Measurements from ENCODE around the gene PRSS57. TPM values are rescaled to one million over a fixed set of nuclear protein-coding genes. Genes with fewer than 3 reads are reported as not detected.

PRSS57 gene
- total RNA-seq, 6 experiments from 2014 or later: 0.20 TPM; not detected in 5

DNA sequence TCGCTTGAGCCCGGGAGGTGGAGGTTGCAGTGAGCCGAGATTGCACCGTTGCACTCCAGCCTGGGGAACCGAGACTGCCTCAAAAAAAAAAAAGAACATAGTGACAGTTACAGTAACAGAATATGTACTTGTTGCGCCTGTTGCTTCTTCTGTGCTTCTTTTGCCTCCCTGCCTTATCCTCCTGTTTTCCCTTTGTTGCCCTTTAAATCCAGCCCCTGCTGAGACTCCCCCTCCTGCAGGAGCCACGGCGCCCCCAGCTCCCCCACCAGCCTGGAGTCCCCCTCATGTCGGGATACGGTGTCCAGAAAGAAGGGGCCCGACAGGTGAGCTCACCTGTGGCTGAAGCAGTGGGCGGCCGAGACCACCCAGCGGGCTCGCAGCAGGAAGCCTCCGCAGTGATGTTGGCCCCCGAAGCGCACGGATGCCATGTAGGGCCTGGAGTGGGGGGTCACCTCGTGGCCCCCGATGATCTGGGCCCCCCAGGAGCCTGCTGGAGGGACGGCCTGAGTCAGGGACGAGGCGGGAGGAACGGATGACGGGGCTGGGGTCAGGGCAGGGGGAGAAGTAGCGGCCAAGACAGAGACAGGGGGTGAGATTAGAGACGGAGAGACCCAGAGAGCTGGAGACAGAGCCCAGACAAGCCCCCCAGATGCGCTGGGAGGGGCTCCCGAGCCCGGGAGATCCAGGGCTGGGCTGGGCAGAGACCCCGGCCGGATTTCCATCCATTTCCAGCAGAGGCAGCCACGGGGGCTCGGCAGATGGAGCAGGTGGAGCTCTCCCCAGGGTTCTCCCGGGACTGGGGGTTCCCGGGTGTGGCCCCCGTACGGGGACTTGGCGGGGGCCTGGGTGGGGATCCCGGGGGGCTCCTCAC, 536 bp downstream of the PRSS57 start:
- ATAC-seq (no peak), DNase-seq (no peak)
- WGBS (ENCODE audit: insufficient coverage, low coverage, low lambda C conversion rate, missing lambda C conversion rate): 22% methylated on average over 17 of the region's 41 CpGs
- H3K9me3 ChIP-seq: no peaks in the 10 kb centered on the region
- no peak overlapping the region for H3K4me3 ChIP-seq
- no peaks in the 10 kb centered on the region for H3K4me1 ChIP-seq
- intact Hi-C loops (cut with DNase I): no loop called here
- TF ChIP-seq POLR2A (IDR thresholded peaks at IDR 0.05) (no peak), CTCF (IDR thresholded peaks at IDR 0.05) (no peak)
- H3K27ac ChIP-seq: no peak overlapping the region
- H3K27me3 ChIP-seq: no peaks in the 10 kb centered on the region
- no peaks in the 10 kb centered on the region for H3K36me3 ChIP-seq

- no peak overlapping the region for H3K27ac ChIP-seq
- intact Hi-C loops (cut with DNase I): no loop called here
- H3K36me3 ChIP-seq: no peaks in the 10 kb centered on the region
- no peak for DNase-seq
- H3K9me3 ChIP-seq: no peaks in the 10 kb centered on the region
- H3K4me1 ChIP-seq: no peaks in the 10 kb centered on the region
- 69% methylated on average over 10 of the region's 18 CpGs for WGBS (ENCODE audit: insufficient coverage, low coverage, low lambda C conversion rate, missing lambda C conversion rate)
- TF ChIP-seq CTCF (IDR thresholded peaks at IDR 0.05): no peak
- no peak for TF ChIP-seq POLR2A (IDR thresholded peaks at IDR 0.05)
- no peaks in the 10 kb centered on the region for H3K27me3 ChIP-seq
- H3K4me3 ChIP-seq: no peak overlapping the region
- ATAC-seq: peak in 3 of 4 donors; percentile 44 to 69 (median 46)
Measured at GRCh38 chr19:690203-690602, 5.0 kb downstream of the PRSS57 start.

GRCh38 chr19:688992-689391, 6.3 kb downstream of the PRSS57 start:
- H3K27ac ChIP-seq: no peak overlapping the region
- no peaks in the 10 kb centered on the region for H3K36me3 ChIP-seq
- no peaks in the 10 kb centered on the region for H3K27me3 ChIP-seq
- TF ChIP-seq CTCF (IDR thresholded peaks at IDR 0.05) (no peak), POLR2A (IDR thresholded peaks at IDR 0.05) (no peak)
- 89% methylated on average over 16 of the region's 17 CpGs for WGBS (ENCODE audit: insufficient coverage, low coverage, low lambda C conversion rate, missing lambda C conversion rate)
- DNase-seq (no peak), ATAC-seq (peak in 1 of 4 donors; percentile 9)
- intact Hi-C loops (cut with DNase I): no loop called here
- no peaks in the 10 kb centered on the region for H3K9me3 ChIP-seq
- no peak overlapping the region for H3K4me3 ChIP-seq
- no peaks in the 10 kb centered on the region for H3K4me1 ChIP-seq

DNA sequence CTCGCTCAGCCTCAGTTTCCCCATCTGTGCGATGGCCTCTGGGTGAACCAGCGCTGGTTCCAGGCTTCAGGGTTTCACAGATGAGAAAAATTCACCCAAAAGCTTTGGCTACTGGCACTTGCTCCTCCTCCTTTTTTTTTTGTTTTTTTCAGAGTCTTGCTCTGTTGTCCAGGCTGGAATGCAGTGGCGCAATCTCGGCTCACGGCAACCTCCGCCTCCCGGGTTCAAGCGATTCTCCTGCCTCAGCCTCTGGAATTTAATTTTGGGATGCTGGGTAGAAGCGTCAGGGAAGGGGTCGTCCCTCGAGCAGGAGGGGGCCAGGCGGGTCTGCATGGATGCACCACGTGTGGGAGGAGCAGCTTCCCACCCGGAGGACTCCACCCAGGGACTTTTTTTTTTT, 7.0 kb downstream of the PRSS57 start:
- H3K27ac ChIP-seq: no peak overlapping the region
- intact Hi-C loops (cut with DNase I): no loop called here
- no peak for TF ChIP-seq CTCF (IDR thresholded peaks at IDR 0.05)
- TF ChIP-seq POLR2A (IDR thresholded peaks at IDR 0.05): no peak
- no peaks in the 10 kb centered on the region for H3K27me3 ChIP-seq
- ATAC-seq (no peak), DNase-seq (no peak)
- no peak overlapping the region for H3K4me3 ChIP-seq
- H3K36me3 ChIP-seq: no peaks in the 10 kb centered on the region
- WGBS (ENCODE audit: insufficient coverage, low coverage, low lambda C conversion rate, missing lambda C conversion rate): 53% methylated on average over 13 of the region's 15 CpGs
- H3K9me3 ChIP-seq: no peaks in the 10 kb centered on the region
- no peaks in the 10 kb centered on the region for H3K4me1 ChIP-seq
